MM.1S (cell line): ENCODE data around the gene SLC7A1.

Source experiments
- DNase-seq: peaks from one replicate; pipeline ENCODE4 v3.0.0-alpha.2; 2015
- H2AFZ ChIP-seq: fragments of 300-600 bp; sonication (generic); 2 replicates; pipeline ENCODE4 v1.6.0; 2016; ENCODE audit warnings: antibody characterized with exemption, low read length
- H3F3A ChIP-seq: fragments of 300-600 bp; sonication (generic); 2 replicates; pipeline ENCODE4 v1.6.1; 2016; ENCODE audit warnings: mild to moderate bottlenecking, antibody characterized with exemption, low read length, moderate library complexity, mixed read lengths; ENCODE audit not compliant: insufficient read depth
- H3K27ac ChIP-seq: fragments of 300-600 bp; sonication (generic); 2 replicates; pipeline ENCODE4 v1.5.1; 2016; ENCODE audit warnings: mild to moderate bottlenecking, low read length
- H3K27me3 ChIP-seq: fragments of 300-600 bp; sonication (generic); replicated peaks from 2 replicates; pipeline ENCODE4 v1.6.0; 2016; ENCODE audit warnings: low read length; ENCODE audit not compliant: insufficient read depth
- H3K36me3 ChIP-seq: fragments of 300-600 bp; sonication (generic); replicated peaks from 2 replicates; pipeline ENCODE4 v1.6.1; 2016; ENCODE audit warnings: mild to moderate bottlenecking, low read length, mixed read lengths; ENCODE audit not compliant: insufficient read depth
- H3K4me1 ChIP-seq: fragments of 300-600 bp; sonication (generic); 2 replicates; pipeline ENCODE4 v1.6.1; 2016; ENCODE audit warnings: low read length, mixed read lengths
- H3K4me2 ChIP-seq: fragments of 300-600 bp; sonication (generic); 2 replicates; pipeline ENCODE4 v1.6.0; 2016; ENCODE audit warnings: low read depth, low read length
- H3K4me3 ChIP-seq: fragments of 300-600 bp; sonication (generic); 2 replicates; pipeline ENCODE4 v1.5.1; 2016; ENCODE audit warnings: low read length, mixed read lengths
- H3K79me2 ChIP-seq: fragments of 300-600 bp; sonication (generic); 2 replicates; pipeline ENCODE4 v1.6.1; 2016; ENCODE audit warnings: mixed run types, low read length, mixed read lengths
- H3K9ac ChIP-seq: fragments of 300-600 bp; sonication (generic); 2 replicates; pipeline ENCODE4 v1.6.1; 2016; ENCODE audit warnings: low read length, mixed read lengths
- H3K9me2 ChIP-seq: fragments of 300-600 bp; sonication (generic); replicated peaks from 2 replicates; pipeline ENCODE4 v1.6.1; 2016; ENCODE audit warnings: mild to moderate bottlenecking, low read length, mixed read lengths; ENCODE audit not compliant: insufficient read depth
- H3K9me3 ChIP-seq: fragments of 300-600 bp; sonication (generic); replicated peaks from 2 replicates; pipeline ENCODE4 v1.6.1; 2016; ENCODE audit warnings: mild to moderate bottlenecking, low read length, mixed read lengths; ENCODE audit not compliant: insufficient read depth
- H4K20me1 ChIP-seq: fragments of 300-600 bp; sonication (generic); 2 replicates; pipeline ENCODE4 v1.6.1; 2016; ENCODE audit warnings: mild to moderate bottlenecking, low read length, moderate library complexity, mixed read lengths; ENCODE audit not compliant: insufficient read depth
- EZH2 ChIP-seq: fragments of 300-600 bp; sonication (generic); optimal IDR thresholded peaks from 2 replicates; pipeline ENCODE3; 2017; ENCODE audit warnings: low read depth, mild to moderate bottlenecking, antibody characterized with exemption, low read length, mixed read lengths
- EZH2phosphoT487 ChIP-seq: fragments of 300-600 bp; sonication (generic); IDR thresholded peaks from 2 replicates; pipeline ENCODE4 v1.6.1; 2018; ENCODE audit warnings: antibody characterized with exemption, low read length
- TF ChIP-seq, protein P1 (sequence below): fragments of 300-600 bp; sonication (generic); IDR thresholded peaks from 2 replicates; pipeline ENCODE4 v1.5.1; 2016; ENCODE audit warnings: antibody characterized with exemption, low read length, mixed read lengths

The SLC7A1 gene

DNA sequence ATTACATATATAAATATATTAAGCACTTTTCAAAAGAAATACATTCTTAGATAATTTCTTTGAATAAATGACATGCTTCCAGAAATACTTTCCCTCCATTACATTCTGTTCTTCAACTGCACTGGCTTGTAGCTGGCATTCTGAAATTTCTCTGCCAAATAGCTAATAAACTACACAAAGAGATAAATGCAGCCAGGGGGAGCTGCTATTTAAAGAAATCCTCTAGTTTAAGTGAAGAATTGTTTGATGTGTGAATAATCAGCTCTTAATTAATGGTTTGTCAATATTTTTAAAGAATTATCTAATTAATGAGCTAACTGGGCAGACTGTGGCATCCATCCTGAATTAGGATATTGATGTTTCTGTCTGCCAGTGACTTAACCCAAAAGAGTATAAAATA, 30.7 kb downstream of the SLC7A1 start:
- no peak overlapping the region for H3K9ac ChIP-seq
- no peaks in the 10 kb centered on the region for H3K9me2 ChIP-seq
- DNase-seq = no peak
- TF ChIP-seq EZH2 (no peak), EZH2phosphoT487 (no peak)
- TF ChIP-seq, protein P1, sequence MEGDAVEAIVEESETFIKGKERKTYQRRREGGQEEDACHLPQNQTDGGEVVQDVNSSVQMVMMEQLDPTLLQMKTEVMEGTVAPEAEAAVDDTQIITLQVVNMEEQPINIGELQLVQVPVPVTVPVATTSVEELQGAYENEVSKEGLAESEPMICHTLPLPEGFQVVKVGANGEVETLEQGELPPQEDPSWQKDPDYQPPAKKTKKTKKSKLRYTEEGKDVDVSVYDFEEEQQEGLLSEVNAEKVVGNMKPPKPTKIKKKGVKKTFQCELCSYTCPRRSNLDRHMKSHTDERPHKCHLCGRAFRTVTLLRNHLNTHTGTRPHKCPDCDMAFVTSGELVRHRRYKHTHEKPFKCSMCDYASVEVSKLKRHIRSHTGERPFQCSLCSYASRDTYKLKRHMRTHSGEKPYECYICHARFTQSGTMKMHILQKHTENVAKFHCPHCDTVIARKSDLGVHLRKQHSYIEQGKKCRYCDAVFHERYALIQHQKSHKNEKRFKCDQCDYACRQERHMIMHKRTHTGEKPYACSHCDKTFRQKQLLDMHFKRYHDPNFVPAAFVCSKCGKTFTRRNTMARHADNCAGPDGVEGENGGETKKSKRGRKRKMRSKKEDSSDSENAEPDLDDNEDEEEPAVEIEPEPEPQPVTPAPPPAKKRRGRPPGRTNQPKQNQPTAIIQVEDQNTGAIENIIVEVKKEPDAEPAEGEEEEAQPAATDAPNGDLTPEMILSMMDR = no peak
- H3K4me2 ChIP-seq = no peak overlapping the region
- no peak overlapping the region for H3K4me3 ChIP-seq
- no peak overlapping the region for H2AFZ ChIP-seq
- H3K27ac ChIP-seq = no peak overlapping the region
- peaks cover 86% of the 10 kb centered on the region for H3K79me2 ChIP-seq
- H3F3A ChIP-seq = no peaks in the 10 kb centered on the region
- H4K20me1 ChIP-seq = no peaks in the 10 kb centered on the region
- no peaks in the 10 kb centered on the region for H3K9me3 ChIP-seq
- H3K27me3 ChIP-seq = no peaks in the 10 kb centered on the region
- no peaks in the 10 kb centered on the region for H3K36me3 ChIP-seq
- H3K4me1 ChIP-seq = no peaks in the 10 kb centered on the region

DNA sequence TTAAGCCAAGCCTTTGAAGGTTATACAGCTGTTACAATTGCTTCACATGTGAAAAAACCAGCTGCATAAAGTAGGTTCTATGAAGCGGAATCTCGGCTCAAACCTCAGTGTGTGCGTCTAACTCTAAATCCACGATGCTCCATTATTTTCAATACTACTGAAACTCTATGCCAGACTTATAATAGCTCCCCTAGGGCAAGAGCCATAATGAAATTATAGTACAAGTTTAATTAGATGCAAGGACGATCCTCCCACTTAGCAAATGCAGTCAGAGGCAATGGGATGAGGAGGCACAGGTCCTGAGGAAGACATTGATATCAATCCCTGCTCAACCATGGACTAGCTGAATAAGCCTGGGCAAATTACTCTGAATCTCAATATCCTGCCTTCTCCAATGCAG, 31.1 kb downstream of the SLC7A1 start:
- H3K9me2 ChIP-seq = no peaks in the 10 kb centered on the region
- no peaks in the 10 kb centered on the region for H3K27me3 ChIP-seq
- no peaks in the 10 kb centered on the region for H3K36me3 ChIP-seq
- no peak overlapping the region for H3K27ac ChIP-seq
- H3K9me3 ChIP-seq = no peaks in the 10 kb centered on the region
- H4K20me1 ChIP-seq = no peaks in the 10 kb centered on the region
- peaks cover 82% of the 10 kb centered on the region for H3K79me2 ChIP-seq
- no peak overlapping the region for H3K4me3 ChIP-seq
- no peak overlapping the region for H3K9ac ChIP-seq
- H3K4me2 ChIP-seq = no peak overlapping the region
- H3K4me1 ChIP-seq = no peaks in the 10 kb centered on the region
- no peak for DNase-seq
- no peaks in the 10 kb centered on the region for H3F3A ChIP-seq
- no peak for TF ChIP-seq EZH2
- TF ChIP-seq EZH2phosphoT487 = no peak
- TF ChIP-seq, protein P1 = no peak
- no peak overlapping the region for H2AFZ ChIP-seq

DNA sequence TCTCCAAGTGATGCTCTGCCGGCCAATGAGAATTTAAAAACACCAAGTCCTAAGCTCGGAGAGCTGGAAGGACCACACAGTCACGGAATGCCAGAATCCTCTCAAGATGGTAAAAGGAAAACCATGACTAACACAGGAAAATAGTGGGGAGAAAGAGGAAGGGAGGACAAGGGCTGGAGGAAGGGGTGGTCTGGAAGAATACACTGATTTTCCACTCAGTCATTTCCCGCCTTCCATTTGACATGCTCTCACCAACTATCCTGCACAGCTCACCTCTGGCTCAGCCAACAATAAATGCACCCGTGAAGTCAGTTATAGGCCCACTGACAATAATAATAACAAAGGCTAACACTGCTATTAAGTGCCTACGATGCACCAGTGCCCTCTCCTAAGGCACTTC, 31.5 kb downstream of the SLC7A1 start:
- TF ChIP-seq EZH2phosphoT487 (no peak), EZH2 (no peak)
- TF ChIP-seq, protein P1 = no peak
- Histone ChIP-seq H3K4me1 (no peaks in the 10 kb centered on the region), H3K27me3 (no peaks in the 10 kb centered on the region), H4K20me1 (no peaks in the 10 kb centered on the region), H3K4me3 (no peak overlapping the region), H3K36me3 (no peaks in the 10 kb centered on the region), H3K79me2 (peaks cover 78% of the 10 kb centered on the region), H3K4me2 (no peak overlapping the region), H3K9me2 (no peaks in the 10 kb centered on the region), H3K27ac (no peak overlapping the region), H3F3A (no peaks in the 10 kb centered on the region), H3K9me3 (no peaks in the 10 kb centered on the region), H3K9ac (no peak overlapping the region), H2AFZ (no peak overlapping the region)
- no peak for DNase-seq
